Activated naive CD8-positive, alpha-beta T cell treated with anti-CD3 and anti-CD28 coated beads, Interleukin-2, amount 50 U/mL, for 24 hours (primary cell): ENCODE data around the gene FSD1.

Experiments used
- ATAC-seq: fragments of 150-1000 bp; cut with Tn5 transposase; one replicate; pipeline ENCODE4 v1.10.0; 2021
- DNase-seq: peaks from one replicate; pipeline ENCODE4 v3.0.0; 2021
- H3K27ac Mint-ChIP-seq: one replicate; pipeline ENCODE4 v1.8.0; 2021; ENCODE audit warnings: mild to moderate bottlenecking, mixed read lengths
- H3K27me3 Mint-ChIP-seq: one replicate; pipeline ENCODE4 v1.8.0; 2021; ENCODE audit warnings: mixed read lengths
- H3K36me3 Mint-ChIP-seq: one replicate; pipeline ENCODE4 v1.8.0; 2021; ENCODE audit warnings: low read depth, mixed read lengths
- H3K4me1 Mint-ChIP-seq: one replicate; pipeline ENCODE4 v1.8.0; 2021; ENCODE audit warnings: mixed read lengths
- H3K4me3 Mint-ChIP-seq: one replicate; pipeline ENCODE4 v1.8.0; 2021; ENCODE audit warnings: mild to moderate bottlenecking, moderate library complexity, mixed read lengths
- H3K9me3 Mint-ChIP-seq: one replicate; pipeline ENCODE4 v1.8.0; 2021; ENCODE audit warnings: mixed read lengths

FSD1 gene

GRCh38 chr19:4366666-4367335, 62.4 kb downstream of the FSD1 start:
- ATAC-seq (no peak), DNase-seq (no peak)
- Mint-ChIP-seq H3K36me3 (peaks cover 5% of the 10 kb centered on the region), H3K4me3 (no peak overlapping the region), H3K4me1 (peaks cover 36% of the 10 kb centered on the region), H3K9me3 (no peaks in the 10 kb centered on the region), H3K27me3 (no peaks in the 10 kb centered on the region), H3K27ac (peak overlapping the region; percentile 22)

- H3K27ac Mint-ChIP-seq: no peak overlapping the region
- H3K9me3 Mint-ChIP-seq: no peaks in the 10 kb centered on the region
- no peak overlapping the region for H3K4me3 Mint-ChIP-seq
- H3K36me3 Mint-ChIP-seq: peaks cover 2% of the 10 kb centered on the region
- DNase-seq (no peak), ATAC-seq (no peak)
- peaks cover 40% of the 10 kb centered on the region for H3K4me1 Mint-ChIP-seq
- H3K27me3 Mint-ChIP-seq: no peaks in the 10 kb centered on the region
Measured at GRCh38 chr19:4367336-4367723, 62.9 kb downstream of the FSD1 start.

GRCh38 chr19:4367781-4368127, 63.4 kb downstream of the FSD1 start:
- no peaks in the 10 kb centered on the region for H3K9me3 Mint-ChIP-seq

GRCh38 chr19:4368128-4368820, 63.9 kb downstream of the FSD1 start:
- H3K27ac Mint-ChIP-seq: peak overlapping the region; percentile 94
- H3K36me3 Mint-ChIP-seq: peaks cover 2% of the 10 kb centered on the region
- peak overlapping the region; percentile 73 for H3K4me3 Mint-ChIP-seq
- DNase-seq (no peak), ATAC-seq (no peak)
- no peaks in the 10 kb centered on the region for H3K9me3 Mint-ChIP-seq
- no peaks in the 10 kb centered on the region for H3K27me3 Mint-ChIP-seq
- peaks cover 42% of the 10 kb centered on the region for H3K4me1 Mint-ChIP-seq

More at GRCh38 chr19:4367781-4368127, 63.4 kb downstream of the FSD1 start:
- peaks cover 42% of the 10 kb centered on the region for H3K4me1 Mint-ChIP-seq
- H3K27me3 Mint-ChIP-seq: no peaks in the 10 kb centered on the region
- ATAC-seq (no peak), DNase-seq (no peak)
- H3K36me3 Mint-ChIP-seq: peaks cover 2% of the 10 kb centered on the region
- peak overlapping the region; percentile 31 for H3K27ac Mint-ChIP-seq
- H3K4me3 Mint-ChIP-seq: no peak overlapping the region

GRCh38 chr19:4369109-4369887, 64.9 kb downstream of the FSD1 start:
- peak overlapping the region; percentile 73 for H3K4me3 Mint-ChIP-seq
- no peaks in the 10 kb centered on the region for H3K9me3 Mint-ChIP-seq
- H3K4me1 Mint-ChIP-seq: peaks cover 47% of the 10 kb centered on the region
- H3K36me3 Mint-ChIP-seq: no peaks in the 10 kb centered on the region
- peak overlapping the region; percentile 94 for H3K27ac Mint-ChIP-seq
- ATAC-seq (peak; percentile 67), DNase-seq (peak; percentile 75)
- H3K27me3 Mint-ChIP-seq: no peaks in the 10 kb centered on the region

GRCh38 chr19:4369888-4370260, 65.5 kb downstream of the FSD1 start:
- Mint-ChIP-seq H3K4me3 (peak overlapping the region; percentile 73), H3K27me3 (no peaks in the 10 kb centered on the region), H3K27ac (peak overlapping the region; percentile 94), H3K9me3 (no peaks in the 10 kb centered on the region), H3K36me3 (no peaks in the 10 kb centered on the region), H3K4me1 (peaks cover 47% of the 10 kb centered on the region)
- ATAC-seq: peak; percentile 84
- peak; percentile 86 for DNase-seq

- no peak for DNase-seq
- H3K36me3 Mint-ChIP-seq: no peaks in the 10 kb centered on the region
- peaks cover 49% of the 10 kb centered on the region for H3K4me1 Mint-ChIP-seq
- no peaks in the 10 kb centered on the region for H3K9me3 Mint-ChIP-seq
- H3K27me3 Mint-ChIP-seq: no peaks in the 10 kb centered on the region
- ATAC-seq: no peak
- peak overlapping the region; percentile 29 for H3K4me3 Mint-ChIP-seq
- no peak overlapping the region for H3K27ac Mint-ChIP-seq
Measured at GRCh38 chr19:4370418-4371041, 66.1 kb downstream of the FSD1 start.

- H3K36me3 Mint-ChIP-seq: peaks cover 2% of the 10 kb centered on the region
- H3K9me3 Mint-ChIP-seq: no peaks in the 10 kb centered on the region
- H3K4me3 Mint-ChIP-seq: peak overlapping the region; percentile 29
- DNase-seq (no peak), ATAC-seq (no peak)
- H3K27me3 Mint-ChIP-seq: no peaks in the 10 kb centered on the region
- peaks cover 59% of the 10 kb centered on the region for H3K4me1 Mint-ChIP-seq
- H3K27ac Mint-ChIP-seq: no peak overlapping the region
Measured at GRCh38 chr19:4371247-4372164, 67.1 kb downstream of the FSD1 start.

GRCh38 chr19:4372165-4373012, 68.0 kb downstream of the FSD1 start:
- peaks cover 66% of the 10 kb centered on the region for H3K4me1 Mint-ChIP-seq

GRCh38 chr19:4373013-4373367, 68.6 kb downstream of the FSD1 start:
- ATAC-seq (no peak), DNase-seq (no peak)
- Mint-ChIP-seq H3K27ac (no peak overlapping the region), H3K27me3 (no peaks in the 10 kb centered on the region), H3K4me3 (no peak overlapping the region), H3K4me1 (peaks cover 68% of the 10 kb centered on the region), H3K36me3 (peaks cover 2% of the 10 kb centered on the region), H3K9me3 (no peaks in the 10 kb centered on the region)

More at GRCh38 chr19:4372165-4373012, 68.0 kb downstream of the FSD1 start:
- DNase-seq (no peak), ATAC-seq (no peak)
- Mint-ChIP-seq H3K4me3 (no peak overlapping the region), H3K9me3 (no peaks in the 10 kb centered on the region), H3K27ac (no peak overlapping the region), H3K27me3 (no peaks in the 10 kb centered on the region), H3K36me3 (peaks cover 2% of the 10 kb centered on the region)
